ENCODE data around the gene SCGB3A2.

SCGB3A2 gene

GRCh38 chr5:147854894-147855773, 23.4 kb upstream of the SCGB3A2 start:
- no peak for DNase-seq (ENCODE audit: low read depth)
- TF ChIP-seq CTCF (IDR thresholded peaks at IDR 0.05; ENCODE audit: low read depth, low read length, missing control alignments): no peak
- H3K4me3 ChIP-seq (ENCODE audit: low read depth, low read length): no peak overlapping the region

- DNase-seq (ENCODE audit: low read depth): no peak
- no peak for TF ChIP-seq CTCF (IDR thresholded peaks at IDR 0.05; ENCODE audit: low read depth, low read length, missing control alignments)
- H3K4me3 ChIP-seq (ENCODE audit: low read depth, low read length): no peak overlapping the region
These were observed 22.8 kb upstream of the SCGB3A2 start for GRCh38 chr5:147855774-147856069.

GRCh38 chr5:147856801-147857200, 21.7 kb upstream of the SCGB3A2 start:
- H3K4me3 ChIP-seq (ENCODE audit: low read depth, low read length): no peak overlapping the region
- TF ChIP-seq CTCF (IDR thresholded peaks at IDR 0.05; ENCODE audit: low read depth, low read length, missing control alignments): no peak
- no peak for DNase-seq (ENCODE audit: low read depth)

- no peak overlapping the region for H3K4me3 ChIP-seq (ENCODE audit: low read depth, low read length)
- peak; percentile 8 for DNase-seq (ENCODE audit: low read depth)
- TF ChIP-seq CTCF (IDR thresholded peaks at IDR 0.05; ENCODE audit: low read depth, low read length, missing control alignments): peak; percentile 79
These were observed 21.0 kb upstream of the SCGB3A2 start for GRCh38 chr5:147857302-147858129.

- no peak overlapping the region for H3K4me3 ChIP-seq (ENCODE audit: low read depth, low read length)
- TF ChIP-seq CTCF (IDR thresholded peaks at IDR 0.05; ENCODE audit: low read depth, low read length, missing control alignments): no peak
- no peak for DNase-seq (ENCODE audit: low read depth)
These were observed 19.9 kb upstream of the SCGB3A2 start for GRCh38 chr5:147858565-147858964.

GRCh38 chr5:147859962-147860640, 18.4 kb upstream of the SCGB3A2 start:
- no peak for TF ChIP-seq CTCF (IDR thresholded peaks at IDR 0.05; ENCODE audit: low read depth, low read length, missing control alignments)
- no peak for DNase-seq (ENCODE audit: low read depth)
- no peak overlapping the region for H3K4me3 ChIP-seq (ENCODE audit: low read depth, low read length)

Measured in GM12864 (cell line).